ENCODE data around the gene URB2.
"Not testable (repeated sequence)": the region's sequence is repeated elsewhere in the genome, so short reads cannot be mapped to it uniquely, and the experiment has no call there.

Gene URB2

DNA sequence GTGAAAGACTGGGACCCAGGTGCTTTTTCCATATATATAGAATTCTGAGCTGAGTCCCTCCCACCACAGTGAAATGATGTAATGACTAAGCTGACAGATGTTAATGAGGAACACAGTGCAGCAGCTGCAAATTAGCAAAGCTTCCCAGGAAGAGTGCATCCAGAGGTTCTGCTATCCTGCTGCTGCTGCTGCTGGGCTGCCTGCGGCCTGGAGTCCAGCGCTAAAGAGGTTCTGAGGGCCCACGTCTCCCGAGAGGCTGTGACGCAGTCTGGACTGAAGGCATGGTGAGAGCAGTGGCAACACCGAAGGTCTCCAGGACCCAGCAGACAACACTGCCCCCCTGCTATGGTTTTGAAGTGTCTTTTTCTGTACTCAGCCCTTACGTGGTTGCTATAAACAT lies 63.9 kb downstream of the URB2 start:
- no peak for DNase-seq (ENCODE audit: extremely low read depth in 1 of 2, low read depth in 1 of 2)

DNA sequence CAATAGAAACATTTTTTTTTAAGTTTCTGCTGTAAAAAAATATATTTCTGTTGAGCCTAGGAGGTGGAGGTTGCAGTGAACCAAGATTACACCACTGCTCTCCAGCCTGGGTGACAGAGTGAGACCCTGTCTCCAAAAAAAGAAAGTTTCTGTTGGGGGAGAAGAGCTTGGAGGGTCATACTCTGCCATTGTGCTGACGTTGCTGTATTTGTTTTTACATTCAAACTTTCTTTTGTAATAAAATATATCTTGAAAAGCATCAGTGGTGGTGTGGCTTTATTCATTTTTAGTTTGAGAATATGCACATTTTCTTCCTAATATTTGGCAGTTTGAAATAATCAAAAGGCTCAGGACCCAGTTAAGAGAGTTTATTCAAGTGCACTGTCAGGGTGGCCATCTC lies 64.6 kb downstream of the URB2 start:
- no peak for DNase-seq (ENCODE audit: extremely low read depth in 1 of 2, low read depth in 1 of 2)

DNA sequence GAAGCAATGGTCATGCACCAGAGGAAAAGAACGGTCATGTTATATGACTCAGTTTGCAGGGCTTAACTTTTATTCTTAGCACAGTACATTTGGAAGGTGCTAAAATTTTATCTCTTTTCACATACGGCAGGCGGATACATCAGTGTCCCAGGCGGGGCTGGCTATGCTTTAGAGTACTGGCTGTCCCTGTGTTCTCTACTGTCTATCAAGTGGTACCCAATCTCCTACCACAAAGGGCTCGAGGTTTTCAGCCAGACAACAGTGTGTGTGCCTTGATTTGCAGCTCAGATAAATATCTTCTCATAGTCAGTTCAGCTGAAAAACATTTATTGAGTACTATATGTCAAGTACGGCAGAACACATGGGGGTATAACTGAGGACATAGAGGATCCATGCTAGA lies 65.3 kb downstream of the URB2 start:
- no peak for DNase-seq (ENCODE audit: extremely low read depth in 1 of 2, low read depth in 1 of 2)

DNA sequence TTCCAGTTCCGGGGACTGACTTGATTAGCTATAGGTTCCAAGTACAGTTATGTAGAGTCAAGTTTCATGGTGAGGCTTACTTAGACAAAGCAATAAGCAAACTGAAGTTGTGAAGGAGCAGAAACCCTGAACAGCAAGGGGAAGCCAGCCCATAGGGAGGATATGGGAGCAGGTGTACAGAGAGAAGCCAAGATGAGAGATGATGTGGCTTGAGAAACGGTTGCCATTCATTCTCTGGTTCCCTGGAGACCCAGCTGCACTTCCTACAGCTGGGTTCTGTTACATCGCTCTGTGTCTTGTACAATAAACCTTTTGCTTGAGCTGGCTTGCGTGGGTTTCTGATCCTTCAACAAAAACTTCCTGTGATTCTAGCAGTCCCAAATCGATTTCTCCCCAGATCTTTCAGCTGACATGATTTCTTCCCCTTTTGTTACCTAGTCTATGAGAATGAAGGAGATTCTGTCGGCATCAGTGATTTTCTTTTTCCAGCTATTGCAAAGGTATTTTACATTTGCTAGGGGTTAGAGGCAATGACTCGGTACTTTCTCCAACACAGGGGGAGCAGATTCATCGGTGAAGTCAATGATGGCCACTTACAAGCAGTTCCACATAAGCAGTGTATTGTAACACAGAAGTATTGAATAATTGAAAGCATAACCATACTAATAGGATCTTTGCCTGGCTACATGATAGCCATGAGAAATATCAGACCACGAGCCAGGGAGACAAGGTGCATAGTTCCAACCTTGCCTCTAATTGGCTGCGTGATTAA lies 67.3 kb downstream of the URB2 start:
- DNase-seq (ENCODE audit: extremely low read depth in 1 of 2, low read depth in 1 of 2), result no peak

DNA sequence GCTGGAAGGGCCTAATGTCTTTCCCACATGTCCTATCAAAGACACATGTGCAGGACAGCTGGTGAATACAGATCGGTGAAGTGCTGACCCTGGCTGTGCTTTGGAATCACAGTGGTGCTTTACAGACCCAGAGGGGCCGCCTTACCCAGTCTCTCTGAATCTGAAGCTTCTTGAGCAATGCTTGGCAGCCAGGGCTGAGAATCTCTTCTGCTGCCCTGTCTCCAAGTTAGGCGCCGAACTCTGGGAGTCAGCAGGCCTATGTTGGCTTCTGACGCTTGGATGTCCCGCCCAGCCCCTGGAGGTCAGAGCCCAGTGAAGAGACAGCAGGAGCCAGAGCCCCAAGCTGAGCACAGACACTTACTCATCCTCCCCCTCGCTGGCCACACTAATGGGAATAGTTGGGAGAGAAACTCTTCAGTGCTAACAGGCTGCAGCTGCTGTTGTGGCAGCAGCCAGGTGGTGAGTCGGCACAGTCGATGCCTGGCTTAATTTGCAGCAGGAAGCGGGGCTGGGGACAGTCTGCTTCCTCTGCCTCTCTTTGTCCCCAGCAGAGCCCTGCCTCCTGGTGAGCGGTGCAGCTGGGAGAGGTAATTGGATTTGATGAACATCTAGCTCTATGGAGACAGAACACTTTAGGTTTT lies 68.1 kb downstream of the URB2 start:
- no peak for DNase-seq (ENCODE audit: extremely low read depth in 1 of 2, low read depth in 1 of 2)

DNA sequence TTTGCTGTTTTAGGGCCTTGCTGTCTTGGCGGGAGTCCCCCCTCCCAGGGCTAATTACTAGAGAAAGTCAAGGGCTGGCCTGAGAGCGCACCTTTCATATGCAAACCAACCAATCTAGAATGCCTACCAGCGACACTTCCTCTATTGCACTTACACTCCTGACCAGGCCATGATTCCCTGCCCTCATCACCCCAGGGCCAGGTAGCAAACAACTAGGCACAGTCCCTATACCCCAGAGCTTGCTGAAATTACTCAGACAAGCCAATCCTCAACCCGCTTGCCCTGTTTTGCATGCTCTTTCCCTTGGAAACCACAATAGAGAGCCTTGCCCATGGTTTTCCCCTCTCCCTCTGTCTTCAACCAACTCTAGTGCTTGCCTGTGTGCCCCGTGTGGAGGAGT lies 70.3 kb downstream of the URB2 start:
- DNase-seq (ENCODE audit: extremely low read depth in 1 of 2, low read depth in 1 of 2), result no peak

DNA sequence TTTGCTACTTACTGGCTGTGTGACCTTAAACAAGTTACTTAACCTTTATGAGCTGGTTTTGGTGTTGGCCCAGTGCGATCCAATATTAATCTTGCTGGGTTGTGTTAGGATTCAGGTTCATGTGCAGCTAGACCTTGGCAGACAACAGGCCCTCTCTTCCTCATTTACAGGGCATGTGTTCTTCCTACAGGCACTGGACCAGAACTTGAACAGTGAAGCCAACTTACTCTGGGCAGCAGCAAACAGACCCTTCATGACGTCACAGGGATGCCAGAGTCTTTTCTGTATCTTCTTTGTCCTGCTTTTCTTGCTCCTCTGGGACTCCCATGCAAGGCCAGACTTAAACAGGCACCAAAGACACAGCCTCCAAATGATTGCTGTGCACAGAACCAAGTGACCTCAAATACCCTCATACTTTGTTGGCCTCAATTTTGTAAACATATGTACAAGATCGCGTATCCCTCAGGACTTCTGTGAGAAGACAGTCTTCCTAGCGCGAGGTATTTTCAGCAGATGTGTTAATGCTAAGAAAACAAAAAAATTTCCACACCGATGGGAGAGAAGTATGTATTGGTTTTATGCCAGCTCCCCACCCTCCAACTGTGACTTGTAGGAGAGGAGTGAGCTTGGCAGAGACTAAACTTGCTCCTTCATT lies 73.7 kb downstream of the URB2 start:
- no peak for DNase-seq (ENCODE audit: extremely low read depth in 1 of 2, low read depth in 1 of 2)

DNA sequence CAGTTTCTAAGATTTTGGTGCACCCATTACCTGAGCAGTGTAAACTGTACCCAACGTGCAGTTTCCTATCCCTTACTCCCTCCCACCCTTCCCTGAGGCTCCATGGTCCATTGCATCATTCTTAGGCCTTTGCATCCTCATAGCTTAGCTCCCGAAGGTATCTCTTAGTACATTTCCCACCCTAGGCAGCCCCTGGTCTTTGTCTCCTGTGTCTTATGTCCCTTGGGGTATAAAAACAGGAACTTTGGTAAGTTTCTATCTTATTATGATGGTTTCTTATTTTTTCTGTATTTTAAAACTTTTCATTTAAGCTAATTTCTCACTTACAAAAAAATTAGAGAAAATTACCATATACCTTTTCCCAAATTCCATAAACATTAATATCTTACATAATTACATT lies 78.1 kb downstream of the URB2 start:
- no peak for DNase-seq (ENCODE audit: extremely low read depth in 1 of 2, low read depth in 1 of 2)

DNA sequence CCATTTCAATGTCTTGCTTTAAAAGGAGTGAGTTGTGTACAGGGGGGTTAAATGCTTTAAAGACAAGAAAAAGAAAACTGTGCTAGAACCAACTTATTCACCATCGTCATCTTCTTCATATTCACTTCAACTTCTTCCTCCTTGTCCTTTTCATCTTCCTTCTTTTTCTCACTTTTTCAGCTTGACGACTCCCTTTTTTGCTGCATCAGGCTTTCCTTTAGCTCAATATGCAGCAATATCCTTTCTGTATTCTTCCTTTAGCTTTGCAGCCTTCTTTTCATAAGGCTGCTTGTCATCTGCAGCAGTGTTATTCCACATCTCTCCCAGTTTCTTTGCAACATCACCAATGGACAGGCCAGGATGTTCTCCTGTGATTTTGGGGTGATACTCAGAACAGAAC lies 79.1 kb downstream of the URB2 start:
- not testable (repeated sequence) for DNase-seq (ENCODE audit: extremely low read depth in 1 of 2, low read depth in 1 of 2)

DNA sequence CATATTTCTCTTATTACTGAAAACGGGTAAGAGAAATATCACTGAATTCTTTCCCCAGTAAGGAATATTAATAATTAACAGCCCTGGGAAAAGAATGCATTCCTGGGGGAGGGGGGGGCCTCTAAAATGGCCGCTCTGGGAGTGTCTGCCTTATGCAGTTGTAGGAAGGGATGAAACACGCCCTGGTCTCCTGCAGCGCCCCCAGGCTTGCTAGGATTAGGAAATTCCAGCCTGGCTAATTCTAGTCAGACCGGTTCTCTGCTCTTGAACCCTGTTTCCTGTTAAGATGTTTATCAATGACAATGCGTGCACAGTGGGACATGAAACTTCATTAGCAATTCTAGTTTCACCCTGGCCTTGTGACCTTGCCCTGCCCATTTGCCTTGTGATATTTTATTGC lies 81.1 kb downstream of the URB2 start:
- not testable (repeated sequence) for DNase-seq (ENCODE audit: extremely low read depth in 1 of 2, low read depth in 1 of 2)

DNA sequence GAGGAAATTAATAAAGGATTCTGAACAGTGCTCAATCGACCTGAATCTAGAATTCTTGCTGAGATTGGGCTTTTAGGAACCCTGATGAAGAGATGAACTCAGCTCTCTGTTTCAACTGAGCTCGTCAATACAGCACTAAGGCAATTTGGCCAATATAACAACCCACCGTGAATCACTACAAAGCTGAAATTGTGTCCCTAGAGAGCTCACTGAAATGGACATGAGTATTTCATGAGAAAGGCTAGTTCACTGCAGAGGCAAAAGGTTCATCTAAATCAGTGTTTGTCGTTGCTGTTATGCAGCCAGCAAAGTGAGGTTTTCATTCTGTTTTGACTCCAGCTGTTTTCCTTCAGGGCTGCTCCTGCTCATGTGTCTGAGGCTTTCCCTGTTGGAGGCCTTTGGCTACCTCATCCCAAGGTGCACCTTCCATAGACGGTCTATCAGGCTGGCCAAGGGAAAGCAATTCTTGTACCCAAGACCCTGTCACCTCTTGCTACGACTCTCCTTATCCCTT lies 83.5 kb downstream of the URB2 start:
- DNase-seq (ENCODE audit: extremely low read depth in 1 of 2, low read depth in 1 of 2), result no peak

Data from activated CD8-positive, alpha-beta memory T cell treated with anti-CD3 and anti-CD28 coated beads for 1 hour (primary cell).